T-helper 2 cell (primary cell): ENCODE results near the gene PRRT2.
"Not testable (repeated sequence)": the region's sequence is repeated elsewhere in the genome, so short reads cannot be mapped to it uniquely, and the experiment has no call there.

Experiments used
- DNase-seq, 5 experiments: peaks; one replicate each; pipeline versions ENCODE4 v3.0.0 to v3.0.0-alpha.2; 2012 to 2022

The PRRT2 gene

DNA sequence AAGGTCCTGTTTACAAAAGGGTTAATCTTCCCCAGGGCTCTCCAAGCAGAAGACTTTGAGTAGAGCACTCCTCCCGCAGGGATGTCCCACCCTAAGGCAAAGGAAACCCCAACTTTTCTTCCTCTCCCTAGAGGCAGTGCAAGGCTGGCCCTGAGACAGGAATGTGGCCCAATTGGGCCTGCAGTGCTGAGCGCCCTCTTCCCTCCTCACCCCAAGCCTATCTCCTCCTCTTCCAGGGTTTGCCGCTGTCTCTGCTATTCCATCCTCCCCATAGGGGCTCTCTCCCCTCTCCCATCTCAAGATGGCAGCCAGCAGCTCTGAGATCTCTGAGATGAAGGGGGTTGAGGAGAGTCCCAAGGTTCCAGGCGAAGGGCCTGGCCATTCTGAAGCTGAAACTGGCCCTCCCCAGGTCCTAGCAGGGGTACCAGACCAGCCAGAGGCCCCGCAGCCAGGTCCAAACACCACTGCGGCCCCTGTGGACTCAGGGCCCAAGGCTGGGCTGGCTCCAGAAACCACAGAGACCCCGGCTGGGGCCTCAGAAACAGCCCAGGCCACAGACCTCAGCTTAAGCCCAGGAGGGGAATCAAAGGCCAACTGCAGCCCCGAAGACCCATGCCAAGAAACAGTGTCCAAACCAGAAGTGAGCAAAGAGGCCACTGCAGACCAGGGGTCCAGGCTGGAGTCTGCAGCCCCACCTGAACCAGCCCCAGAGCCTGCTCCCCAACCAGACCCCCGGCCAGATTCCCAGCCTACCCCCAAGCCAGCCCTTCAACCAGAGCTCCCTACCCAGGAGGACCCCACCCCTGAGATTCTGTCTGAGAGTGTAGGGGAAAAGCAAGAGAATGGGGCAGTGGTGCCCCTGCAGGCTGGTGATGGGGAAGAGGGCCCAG lies 1.0 kb downstream of the PRRT2 start:
- no peak for DNase-seq

- no peak for DNase-seq
These were observed 1.9 kb downstream of the PRRT2 start for GRCh38 chr16:29813644-29814562.

DNA sequence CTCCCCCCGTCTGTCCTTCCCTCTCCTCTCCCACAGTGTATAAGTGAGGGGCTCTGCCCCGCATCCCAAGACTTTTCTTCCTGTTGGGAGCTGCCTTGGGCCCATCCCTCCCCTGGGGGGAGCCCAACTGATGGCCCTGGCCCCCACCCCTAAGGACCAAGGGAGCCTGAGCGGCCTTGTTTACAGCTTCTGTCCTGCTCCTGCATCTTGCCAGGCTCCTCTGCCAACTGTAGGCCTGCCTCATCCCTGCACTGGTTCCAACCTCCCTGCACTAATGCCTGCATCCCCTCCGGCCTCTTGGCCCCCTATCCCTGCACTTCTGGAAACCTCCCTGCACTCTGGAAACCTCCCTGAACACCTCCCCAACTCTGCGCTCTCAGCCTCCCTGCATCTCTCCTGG lies 2.6 kb downstream of the PRRT2 start:
- no peak for DNase-seq

- peak in 1 of 5 experiments; percentile 33 for DNase-seq
These were observed 3.2 kb downstream of the PRRT2 start for GRCh38 chr16:29815032-29815721.

DNA sequence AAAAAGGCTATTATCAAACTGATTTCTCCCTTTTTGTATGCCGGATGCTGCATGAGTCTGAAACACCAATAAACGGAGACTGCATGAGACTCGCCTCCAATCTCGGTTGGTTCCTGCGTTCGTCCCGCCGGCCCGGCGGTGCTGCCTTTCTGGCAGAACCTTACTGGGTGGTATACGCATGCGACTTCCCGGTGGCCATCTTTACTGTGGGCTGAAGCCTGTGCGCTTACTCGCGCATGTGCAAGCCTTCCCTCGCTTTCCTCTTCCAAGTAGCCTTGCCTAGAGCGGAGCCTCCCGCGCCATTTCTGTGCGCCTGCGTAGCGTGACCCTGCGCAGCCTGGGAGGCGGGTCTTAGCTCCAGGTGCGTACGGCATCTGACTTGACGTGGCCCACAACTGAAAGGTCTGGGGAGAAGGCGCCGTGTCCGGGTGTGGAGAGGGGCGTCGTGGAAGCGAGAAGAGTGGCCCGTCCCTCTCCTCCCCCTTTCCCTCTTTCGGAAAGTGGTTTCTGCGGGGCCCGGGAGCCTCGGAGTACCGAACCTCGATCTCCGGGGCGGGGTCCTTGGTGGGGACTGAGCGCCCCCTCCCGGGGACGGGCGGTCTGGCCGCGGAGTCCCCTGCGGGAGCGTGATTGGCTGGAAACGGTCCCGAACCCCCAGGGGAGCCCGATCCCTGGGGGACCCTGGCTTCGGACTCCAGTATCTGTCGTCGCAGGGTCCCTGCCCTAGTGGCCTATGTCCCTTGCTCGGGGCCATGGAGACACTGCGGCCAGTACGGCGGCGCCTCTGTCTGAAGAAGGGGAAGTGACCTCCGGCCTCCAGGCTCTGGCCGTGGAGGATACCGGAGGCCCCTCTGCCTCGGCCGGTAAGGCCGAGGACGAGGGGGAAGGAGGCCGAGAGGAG lies 4.0 kb downstream of the PRRT2 start, which contains the start of gene PAGR1:
Gene PAGR1 (plus strand): TSS at position 360 of the 901 bp plus-strand sequence. CDS start 374 bp downstream, at position 734.
- peak; percentile 92 to 100 (median 98) for DNase-seq

DNA sequence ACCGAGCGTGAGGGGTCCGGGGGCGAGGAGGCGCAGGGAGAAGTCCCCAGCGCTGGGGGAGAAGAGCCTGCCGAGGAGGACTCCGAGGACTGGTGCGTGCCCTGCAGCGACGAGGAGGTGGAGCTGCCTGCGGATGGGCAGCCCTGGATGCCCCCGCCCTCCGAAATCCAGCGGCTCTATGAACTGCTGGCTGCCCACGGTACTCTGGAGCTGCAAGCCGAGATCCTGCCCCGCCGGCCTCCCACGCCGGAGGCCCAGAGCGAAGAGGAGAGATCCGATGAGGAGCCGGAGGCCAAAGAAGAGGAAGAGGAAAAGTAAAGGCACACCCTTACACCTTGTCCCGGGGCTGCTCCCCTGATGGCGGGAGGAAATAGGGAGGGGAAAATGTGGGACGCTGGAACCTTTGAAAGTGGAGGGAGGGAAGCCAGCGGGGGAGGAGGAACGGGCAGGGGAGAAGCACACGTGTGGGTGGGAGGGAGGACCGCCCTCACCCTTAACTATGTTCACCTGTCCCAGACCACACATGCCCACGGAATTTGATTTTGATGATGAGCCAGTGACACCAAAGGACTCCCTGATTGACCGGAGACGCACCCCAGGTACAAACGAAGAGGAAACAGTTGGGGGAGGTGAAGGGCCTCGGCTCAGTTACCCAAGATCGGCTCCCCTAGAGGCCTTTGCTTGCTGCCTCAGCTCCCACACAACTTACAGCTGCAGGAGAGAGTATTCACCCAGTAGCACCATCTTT lies 4.9 kb downstream of the PRRT2 start:
- DNase-seq = peak in 2 of 5 experiments; percentile 33 to 87

DNA sequence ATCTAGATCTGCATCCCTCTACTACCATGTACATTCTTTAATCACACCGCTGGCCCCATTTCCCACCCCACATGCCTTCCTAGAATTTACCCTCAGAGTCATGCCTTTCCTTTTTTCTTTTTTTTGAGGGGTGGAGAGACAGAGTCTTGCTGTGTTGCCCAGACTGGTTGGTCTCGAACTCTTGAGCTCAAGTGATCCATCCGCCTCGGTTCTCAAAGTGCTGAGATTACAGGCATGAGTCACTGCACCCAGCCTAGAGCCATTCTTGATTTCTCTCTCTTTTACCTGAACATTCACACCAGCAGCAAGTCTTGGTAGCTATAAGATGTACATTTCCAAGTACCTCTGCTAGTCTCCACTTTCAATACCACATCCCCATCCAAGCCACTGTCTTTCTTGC lies 6.1 kb downstream of the PRRT2 start:
- no peak for DNase-seq

- DNase-seq = no peak
These were observed 7.5 kb downstream of the PRRT2 start for GRCh38 chr16:29819506-29819905.

DNA sequence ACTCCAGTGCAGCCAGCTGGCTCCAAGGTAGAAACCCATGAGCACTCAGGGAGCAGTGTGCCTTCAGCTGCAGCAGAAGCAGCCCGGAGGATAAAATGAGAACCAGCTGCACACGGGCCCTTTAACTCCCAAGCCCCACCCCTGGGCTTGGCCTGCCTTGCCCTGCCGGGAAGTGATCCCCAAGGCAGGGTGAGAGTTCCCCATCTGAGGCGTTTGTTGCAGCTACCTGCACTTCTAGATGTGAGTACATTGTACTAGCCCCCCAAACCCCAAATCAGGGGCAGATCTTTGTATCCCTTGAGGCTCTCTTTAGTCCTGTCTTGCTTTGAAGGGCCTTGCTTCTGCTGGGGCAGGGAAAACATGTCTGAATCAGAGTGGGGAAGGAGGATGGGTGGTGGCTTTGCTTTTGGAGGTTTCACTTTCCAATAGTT lies 8.3 kb downstream of the PRRT2 start, which contains the start of gene MVP:
Gene MVP (plus strand): TSS at position 192 of the 431 bp plus-strand sequence. CDS start 10,088 bp downstream, outside the sequence.
- DNase-seq = peak in 2 of 5 experiments; percentile 28 to 61

- peak in 3 of 5 experiments; percentile 44 to 74 (median 50) for DNase-seq
These were observed 9.0 kb downstream of the PRRT2 start for GRCh38 chr16:29820730-29821642.

GRCh38 chr16:29821643-29822115 lies 9.7 kb downstream of the PRRT2 start:
- DNase-seq = no peak

DNA sequence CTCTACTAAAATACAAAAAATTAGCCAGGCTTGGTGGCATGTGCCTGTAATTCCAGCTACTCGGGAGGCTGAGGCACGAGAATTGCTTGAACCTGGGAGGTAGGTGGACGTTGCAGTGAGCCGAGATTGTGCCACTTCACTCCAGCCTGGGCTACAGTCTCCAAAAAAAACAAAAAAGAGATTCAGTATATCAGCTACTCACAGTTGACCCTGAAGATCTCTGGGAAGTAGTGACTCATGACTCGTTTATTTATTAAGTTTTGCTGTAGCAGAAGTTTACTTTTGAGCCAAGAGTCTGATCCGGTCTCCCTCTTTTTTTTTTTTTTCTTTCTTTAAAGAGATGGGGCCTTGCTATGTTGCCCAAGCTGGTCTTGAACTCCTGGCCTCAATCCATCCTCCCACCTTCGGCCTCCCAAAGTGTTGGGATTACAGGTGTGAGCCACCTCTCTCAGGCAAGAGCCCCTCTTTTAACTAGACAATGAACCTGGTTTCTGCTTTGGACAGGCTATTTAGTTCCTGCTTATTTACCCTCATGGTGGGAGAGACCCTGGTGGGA lies 12.7 kb downstream of the PRRT2 start:
- no peak for DNase-seq

- peak in 1 of 5 experiments; percentile 84 for DNase-seq
These were observed 13.4 kb downstream of the PRRT2 start for GRCh38 chr16:29825145-29826044.

DNA sequence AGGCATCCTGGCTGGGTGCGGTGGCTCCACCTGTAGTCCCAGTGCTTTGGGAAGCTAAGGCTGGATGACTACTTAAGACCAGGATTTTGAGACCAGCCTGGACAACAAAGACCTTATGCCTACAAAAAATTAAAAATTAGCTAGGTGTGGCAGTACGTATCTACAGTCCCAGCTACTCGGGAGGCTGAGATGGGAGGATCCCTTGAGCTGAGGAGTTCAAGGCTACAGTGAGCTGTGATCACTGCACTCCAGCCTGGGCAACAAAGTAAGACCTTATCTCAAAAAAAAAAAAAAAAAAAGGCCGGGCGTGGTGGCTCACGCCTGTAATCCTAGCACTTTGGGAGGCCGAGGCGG lies 14.3 kb downstream of the PRRT2 start:
- no peak for DNase-seq

DNA sequence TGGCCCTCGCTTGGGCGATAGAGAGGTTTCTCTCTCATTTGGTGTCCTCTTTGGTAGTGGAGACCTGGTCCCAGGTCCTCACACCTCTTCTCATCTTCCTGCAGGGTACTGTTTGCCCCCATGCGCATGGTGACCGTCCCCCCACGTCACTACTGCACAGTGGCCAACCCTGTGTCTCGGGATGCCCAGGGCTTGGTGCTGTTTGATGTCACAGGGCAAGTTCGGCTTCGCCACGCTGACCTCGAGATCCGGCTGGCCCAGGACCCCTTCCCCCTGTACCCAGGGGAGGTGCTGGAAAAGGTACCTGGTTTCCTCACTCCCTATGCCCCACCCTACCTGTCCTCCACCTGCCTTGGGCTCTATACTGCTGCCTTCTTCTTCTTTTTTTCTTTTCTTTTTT lies 18.8 kb downstream of the PRRT2 start:
- no peak for DNase-seq

DNA sequence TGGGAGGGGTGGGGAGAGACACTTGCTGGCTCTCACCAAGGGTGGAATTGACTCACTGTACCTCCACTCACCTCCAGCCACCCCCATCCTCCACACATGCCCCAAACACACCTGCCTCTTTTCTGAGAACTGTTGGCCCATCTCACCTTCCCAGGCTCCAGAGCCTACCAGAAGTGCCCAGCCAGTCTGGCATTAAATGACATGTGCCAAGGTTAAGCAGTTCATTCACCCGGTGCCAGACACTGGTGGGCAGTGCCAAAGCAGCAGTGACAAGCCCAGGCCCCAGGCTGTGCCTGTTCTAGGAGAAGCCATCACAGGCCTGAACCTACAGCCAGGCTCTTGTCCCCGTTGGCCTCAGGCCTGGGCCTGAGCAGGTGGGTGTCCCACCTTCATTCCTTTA lies 19.5 kb downstream of the PRRT2 start:
- DNase-seq = no peak

GRCh38 chr16:29833219-29833618 lies 21.2 kb downstream of the PRRT2 start:
- DNase-seq = not testable (repeated sequence)

DNA sequence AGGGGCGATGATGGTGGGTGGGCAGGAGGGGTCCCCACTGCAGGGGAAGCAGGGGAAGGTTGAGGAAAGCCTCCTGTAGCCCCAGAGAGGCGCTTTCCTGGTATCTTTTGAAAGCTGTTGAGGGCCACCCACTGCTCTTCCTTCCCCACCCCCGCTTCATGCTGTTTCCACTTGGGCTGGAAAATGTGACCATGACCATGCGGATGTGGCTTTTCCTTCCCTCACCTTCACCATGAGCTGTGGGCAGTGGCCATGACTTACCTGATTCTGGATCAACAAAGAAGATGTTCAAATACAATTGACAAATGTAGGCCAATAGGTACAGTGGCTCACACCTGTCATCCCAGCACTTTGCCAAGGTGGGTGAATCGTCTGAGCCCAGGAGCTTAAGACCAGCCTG lies 22.1 kb downstream of the PRRT2 start:
- DNase-seq = no peak
